HG03060 (cell line): ENCODE results near the gene TMEM123.

ENCODE experiments used
- ATAC-seq: cut with Tn5 transposase; IDR thresholded peaks from one replicate; pipeline ENCODE4 v1.9.1; 2021; ENCODE audit warnings: low read depth, moderate number of reproducible peaks; ENCODE audit not compliant: unreplicated experiment

TMEM123 gene

GRCh38 chr11:102399189-102399588 is 53.4 kb downstream of the TMEM123 start:
- ATAC-seq = no peak

GRCh38 chr11:102398297-102398696 is 54.3 kb downstream of the TMEM123 start:
- no peak for ATAC-seq

GRCh38 chr11:102396708-102397563 is 55.6 kb downstream of the TMEM123 start:
- no peak for ATAC-seq

GRCh38 chr11:102395720-102396393 is 56.7 kb downstream of the TMEM123 start:
- no peak for ATAC-seq

- ATAC-seq = no peak
Observed at GRCh38 chr11:102393272-102393730, 59.3 kb downstream of the TMEM123 start.

GRCh38 chr11:102391549-102392237 is 60.9 kb downstream of the TMEM123 start:
- ATAC-seq = no peak

GRCh38 chr11:102390667-102391465 is 61.7 kb downstream of the TMEM123 start:
- ATAC-seq = peak; percentile 74

- no peak for ATAC-seq
Observed at GRCh38 chr11:102389253-102389652, 63.3 kb downstream of the TMEM123 start.

DNA sequence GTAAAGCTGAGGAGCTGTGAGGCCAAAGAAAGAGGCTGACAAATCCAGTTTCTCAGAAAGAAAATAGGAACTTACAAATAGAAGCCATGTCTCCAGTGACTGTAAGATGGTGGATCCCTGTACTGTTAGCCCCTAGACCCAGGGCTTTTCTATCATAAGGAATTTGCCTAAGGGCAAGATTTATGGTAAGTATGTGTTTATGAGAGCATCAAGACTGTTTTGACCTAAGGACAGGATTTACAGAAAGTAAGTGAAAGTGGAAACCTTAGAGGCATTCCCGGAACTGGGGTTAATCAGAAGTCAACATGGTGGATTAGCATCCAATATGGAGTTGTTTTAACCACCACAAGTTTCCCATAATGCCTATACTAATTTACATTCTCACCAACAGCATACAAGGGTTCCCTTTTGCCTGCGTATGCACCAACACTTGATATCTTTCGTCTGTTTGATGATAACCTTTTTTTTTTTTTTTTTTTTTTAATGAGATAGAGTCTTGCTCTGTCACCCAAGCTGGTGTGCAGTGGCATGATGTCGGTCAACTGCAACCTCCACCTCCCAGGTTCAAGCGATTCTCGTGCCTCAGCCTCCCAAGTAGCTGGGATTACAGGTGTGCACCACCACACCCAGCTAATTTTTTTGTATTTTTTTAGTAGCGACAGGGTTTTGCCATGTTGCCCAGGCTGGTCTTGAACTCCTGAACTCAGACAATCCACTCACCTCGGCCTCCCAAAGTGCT is 65.4 kb downstream of the TMEM123 start:
- no peak for ATAC-seq

DNA sequence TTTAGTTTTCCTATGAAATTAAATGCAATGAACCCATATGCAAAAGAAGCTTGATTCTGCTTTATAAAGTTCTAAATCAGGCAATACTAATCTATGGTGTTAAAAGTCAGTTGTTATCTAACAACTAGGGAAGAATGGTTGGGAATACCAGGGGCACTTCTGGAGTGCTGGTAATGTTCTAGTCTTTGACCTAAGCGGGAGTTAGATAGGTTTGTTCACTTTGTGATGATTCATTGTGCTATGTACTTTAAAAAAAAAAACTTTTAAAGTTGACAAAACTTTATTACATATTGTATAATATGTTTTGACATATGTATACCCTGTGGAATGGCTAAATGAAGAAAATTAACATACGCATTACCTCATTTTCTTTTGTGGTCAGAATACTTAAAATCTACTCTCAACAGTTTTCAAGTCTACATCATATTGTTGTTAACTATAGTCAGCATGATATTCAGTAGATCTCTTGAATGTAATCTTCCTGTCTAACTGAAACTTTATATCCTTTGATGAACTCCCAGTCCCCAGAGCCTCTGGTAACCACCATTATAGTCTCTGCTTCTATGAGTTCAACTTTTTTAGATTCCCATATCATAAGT is 66.3 kb downstream of the TMEM123 start:
- no peak for ATAC-seq

GRCh38 chr11:102385085-102386007 is 67.2 kb downstream of the TMEM123 start:
- no peak for ATAC-seq

DNA sequence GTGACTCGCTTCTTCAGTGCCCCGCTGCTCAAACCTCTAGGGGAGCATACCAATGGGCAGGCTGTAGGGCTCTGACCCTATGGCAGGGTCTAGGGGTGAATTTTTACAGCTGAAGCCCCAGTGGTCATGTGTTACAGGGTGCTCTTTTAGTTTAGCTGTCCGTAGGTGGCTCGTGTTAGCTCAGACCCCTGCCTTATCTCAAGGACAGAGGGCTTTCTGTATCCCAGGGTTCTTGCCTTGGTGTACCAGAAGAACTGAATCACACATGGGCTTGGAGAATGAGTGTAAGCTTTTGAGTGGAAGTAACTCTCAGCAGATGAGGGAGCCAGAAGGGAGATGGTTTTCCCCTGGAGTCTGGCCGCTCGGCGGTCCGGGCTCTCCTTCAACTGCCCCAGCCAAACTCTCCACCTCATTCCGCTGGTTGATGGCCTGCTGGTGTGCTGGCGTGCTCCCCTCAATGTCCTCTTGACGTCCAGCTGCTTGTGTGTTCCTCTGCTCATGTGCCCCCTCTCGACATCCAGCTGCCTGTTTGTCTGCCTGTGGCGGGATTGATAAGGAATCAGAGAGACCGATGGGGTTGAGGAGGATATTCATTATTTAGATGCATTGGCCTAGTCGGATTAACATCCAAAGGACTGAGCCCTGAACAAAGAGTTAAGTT is 68.0 kb downstream of the TMEM123 start:
- ATAC-seq = no peak

DNA sequence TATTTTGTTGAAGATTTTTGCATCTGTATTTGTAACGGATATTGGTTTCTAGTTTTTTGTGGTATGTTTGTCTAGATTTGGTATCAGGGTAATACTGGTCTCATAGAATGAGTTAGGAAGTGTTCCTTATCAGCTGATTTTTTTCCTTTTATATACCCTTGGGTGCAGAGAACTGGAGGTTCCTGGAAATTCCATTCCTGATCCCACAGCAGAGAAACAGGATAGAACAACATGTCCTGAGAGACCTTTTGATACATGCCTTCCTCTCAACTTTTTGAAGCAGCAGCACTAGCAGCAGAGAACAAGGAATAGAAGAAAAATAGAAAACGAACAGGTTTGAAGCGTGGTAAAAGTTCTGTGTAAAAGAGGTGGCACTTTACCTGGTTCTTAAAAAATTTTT is 68.7 kb downstream of the TMEM123 start:
- no peak for ATAC-seq

- ATAC-seq = no peak
Observed at GRCh38 chr11:102382384-102382783, 70.2 kb downstream of the TMEM123 start.

DNA sequence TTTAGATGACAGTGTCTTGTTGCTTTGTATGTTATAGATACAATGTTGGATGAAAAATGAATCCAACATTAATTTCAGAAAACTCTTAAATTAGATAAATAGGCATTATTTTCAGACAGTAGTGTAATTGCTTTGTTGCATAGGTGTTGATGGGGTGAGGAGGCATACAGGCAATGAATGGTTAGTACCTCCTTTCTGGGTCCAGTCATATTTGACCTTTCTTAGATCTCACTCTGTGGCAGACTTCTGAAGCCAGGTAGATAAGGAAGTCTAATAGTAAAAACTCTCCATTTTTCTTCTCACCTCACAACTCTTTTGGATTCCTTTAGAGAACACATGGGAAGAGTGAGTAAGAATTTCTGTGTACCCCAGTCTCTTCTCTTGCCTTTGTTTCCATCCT is 73.7 kb downstream of the TMEM123 start:
- no peak for ATAC-seq

GRCh38 chr11:102377891-102378290 is 74.7 kb downstream of the TMEM123 start:
- no peak for ATAC-seq

GRCh38 chr11:102375720-102376399 is 76.7 kb downstream of the TMEM123 start:
- no peak for ATAC-seq
